B cell (primary cell): ENCODE data around the gene MIDN. TPM values are rescaled to one million over a fixed set of nuclear protein-coding genes. Genes with fewer than 3 reads are reported as not detected.

Source experiments
- ATAC-seq: fragments of 200-7000 bp; cut with Tn5 transposase; one replicate; pipeline ENCODE4 v1.10.0; 2021; ENCODE audit warnings: low read depth, mild to moderate bottlenecking, moderate number of reproducible peaks, moderate library complexity
- CTCF ChIA-PET: fragments of 350-600 bp; sonication (Branson Sonifier 250); formaldehyde crosslinking; loops from one replicate; lab custom pipeline; 2021; ENCODE audit warnings: antibody characterized with exemption, inconsistent platforms; lab: Charles Lee
- POLR2A ChIA-PET: fragments of 350-600 bp; sonication (Branson Sonifier 250); formaldehyde crosslinking; loops from one replicate; lab custom pipeline; 2021; ENCODE audit warnings: antibody characterized with exemption; lab: Charles Lee
- DNase-seq: peaks from one replicate; pipeline ENCODE4 v3.0.0; 2013
- H2AFZ ChIP-seq: 2 replicates; pipeline ENCODE4 v1.6.1; 2012; ENCODE audit warnings: mild to moderate bottlenecking, low read depth, low read length; ENCODE audit not compliant: insufficient read depth, poor library complexity, severe bottlenecking
- H3K27ac ChIP-seq, 2 donors: 1 replicate in 1 of 2; 2 replicates in 1 of 2; pipeline ENCODE4 v1.5.1; 2012 to 2013; ENCODE audit warnings: low read length in 2 of 2, mild to moderate bottlenecking in 2 of 2, moderate library complexity in 1 of 2
- H3K27me3 ChIP-seq, 4 experiments: fragments of 200-600 bp in 1 of 4; sonication (generic) in 1 of 4; replicated peaks in 1 of 4; 1 replicate in 2 of 4; 2 replicates in 2 of 4; pipeline versions ENCODE4 v1.6.1 to v1.7.0; 2013 to 2016; ENCODE audit warnings: low read length in 3 of 4, mild to moderate bottlenecking in 2 of 4, mixed read lengths in 1 of 4, moderate library complexity in 1 of 4; ENCODE audit not compliant: insufficient read depth in 4 of 4, control insufficient read depth in 3 of 4; ENCODE audit errors: control extremely low read depth in 1 of 4
- H3K36me3 ChIP-seq, 2 experiments: replicated peaks in 1 of 2; 1 replicate in 1 of 2; 2 replicates in 1 of 2; pipeline versions ENCODE4 v1.6.1 to v1.7.1; 2013; ENCODE audit warnings: low read length in 1 of 2; ENCODE audit not compliant: insufficient read depth in 2 of 2, control insufficient read depth in 1 of 2; ENCODE audit errors: control extremely low read depth in 1 of 2, extremely low read depth in 1 of 2
- H3K4me1 ChIP-seq, 2 donors: fragments of 200-600 bp in 1 of 2; sonication (generic) in 1 of 2; 1 replicate in 1 of 2; 2 replicates in 1 of 2; pipeline versions ENCODE4 v1.5.1 to v1.6.1; 2013 to 2017; ENCODE audit warnings: low read length in 2 of 2; ENCODE audit not compliant: control insufficient read depth in 2 of 2, insufficient read depth in 2 of 2
- H3K4me2 ChIP-seq: replicated peaks from 2 replicates; pipeline ENCODE3; 2012; ENCODE audit warnings: mild to moderate bottlenecking, low read depth, low read length; ENCODE audit not compliant: poor library complexity, severe bottlenecking
- H3K4me3 ChIP-seq, 5 experiments: fragments of 200-600 bp in 1 of 5; sonication (generic) in 1 of 5; 1 replicate in 3 of 5; 2 replicates in 2 of 5; pipeline versions ENCODE4 v1.5.1 to v1.7.0; 2011 to 2016; ENCODE audit warnings: low read length in 4 of 5, mild to moderate bottlenecking in 4 of 5, low read depth in 2 of 5, control low read depth in 1 of 5, moderate library complexity in 1 of 5; ENCODE audit not compliant: insufficient read depth in 1 of 5; ENCODE audit errors: control extremely low read depth in 1 of 5, extremely low read depth in 1 of 5
- H3K79me2 ChIP-seq: fragments of 200-600 bp; sonication (generic); one replicate; pipeline ENCODE4 v1.6.0; 2016; ENCODE audit warnings: low read length; ENCODE audit not compliant: control insufficient read depth, insufficient read depth
- H3K9ac ChIP-seq: fragments of 200-600 bp; sonication (generic); 2 replicates; pipeline ENCODE4 v1.6.1; 2017; ENCODE audit warnings: mild to moderate bottlenecking, low read length, moderate library complexity
- H3K9me3 ChIP-seq, 3 donors: one replicate each; pipeline versions ENCODE4 v1.6.1 to v1.7.1; 2013; ENCODE audit warnings: low read length in 2 of 3; ENCODE audit not compliant: control insufficient read depth in 2 of 3, insufficient read depth in 1 of 3; ENCODE audit errors: control extremely low read depth in 1 of 3
- H4K20me1 ChIP-seq: 2 replicates; pipeline ENCODE4 v1.6.0; 2012; ENCODE audit warnings: mild to moderate bottlenecking, low read length; ENCODE audit not compliant: insufficient read depth, control insufficient read depth, poor library complexity, severe bottlenecking
- H3K27ac Mint-ChIP-seq: one replicate; pipeline ENCODE4 v1.8.0; 2021; ENCODE audit warnings: mixed read lengths
- H3K27me3 Mint-ChIP-seq: one replicate; pipeline ENCODE4 v1.8.0; 2021; ENCODE audit warnings: mixed read lengths
- H3K4me1 Mint-ChIP-seq: one replicate; pipeline ENCODE4 v1.8.0; 2021; ENCODE audit warnings: mixed read lengths
- H3K4me3 Mint-ChIP-seq: one replicate; pipeline ENCODE4 v1.8.0; 2021; ENCODE audit warnings: mixed read lengths
- H3K9me3 Mint-ChIP-seq: one replicate; pipeline ENCODE4 v1.8.0; 2022; ENCODE audit warnings: mixed read lengths; ENCODE audit not compliant: insufficient read depth
- EZH2 ChIP-seq: IDR thresholded peaks from 2 replicates; pipeline ENCODE4 v1.6.1; 2012; ENCODE audit warnings: borderline replicate concordance, low read depth, mild to moderate bottlenecking, moderate library complexity, low read length; ENCODE audit not compliant: insufficient read depth, poor library complexity, severe bottlenecking
- WGBS: methylation state at CpG from one replicate; pipeline ENCODE4 v1.1.5; 2013; ENCODE audit warnings: missing lambda C conversion rate; ENCODE audit not compliant: insufficient coverage; 5-methylcytosine and 5-hydroxymethylcytosine counted together
- intact Hi-C: fragments of 100-400 bp; cut with micrococcal nuclease; formaldehyde crosslinking; loops from one replicate; pipeline ENCODE4 v1.10.0; 2022
- polyA plus RNA-seq: library from polyadenylated mRNA; depleted of rRNA; stranded (reverse); fragments of >200 nt; gene quantifications from 2 replicates; pipeline ENCODE4 v1.2.3, GENCODE V29; 2012
- total RNA-seq, 2 donors: library from RNA; stranded (reverse); fragments of 120-200 nt in 1 of 2; gene quantifications; 1 replicate in 1 of 2; 2 replicates in 1 of 2; pipeline versions ENCODE4 v1.2.3 to v1.2.4, GENCODE V29; 2013 to 2022
- TF ChIP-seq, protein P1 (sequence below): fragments of 200-600 bp; IDR thresholded peaks from one replicate; pipeline ENCODE4 v1.8.0; 2022; ENCODE audit warnings: antibody characterized with exemption, mild to moderate bottlenecking

Gene MIDN
- total and polyA plus RNA-seq, 2 donors (not counting 1 experiment from before 2014, with no cell fraction given), result 98.5 to 156 TPM

DNA sequence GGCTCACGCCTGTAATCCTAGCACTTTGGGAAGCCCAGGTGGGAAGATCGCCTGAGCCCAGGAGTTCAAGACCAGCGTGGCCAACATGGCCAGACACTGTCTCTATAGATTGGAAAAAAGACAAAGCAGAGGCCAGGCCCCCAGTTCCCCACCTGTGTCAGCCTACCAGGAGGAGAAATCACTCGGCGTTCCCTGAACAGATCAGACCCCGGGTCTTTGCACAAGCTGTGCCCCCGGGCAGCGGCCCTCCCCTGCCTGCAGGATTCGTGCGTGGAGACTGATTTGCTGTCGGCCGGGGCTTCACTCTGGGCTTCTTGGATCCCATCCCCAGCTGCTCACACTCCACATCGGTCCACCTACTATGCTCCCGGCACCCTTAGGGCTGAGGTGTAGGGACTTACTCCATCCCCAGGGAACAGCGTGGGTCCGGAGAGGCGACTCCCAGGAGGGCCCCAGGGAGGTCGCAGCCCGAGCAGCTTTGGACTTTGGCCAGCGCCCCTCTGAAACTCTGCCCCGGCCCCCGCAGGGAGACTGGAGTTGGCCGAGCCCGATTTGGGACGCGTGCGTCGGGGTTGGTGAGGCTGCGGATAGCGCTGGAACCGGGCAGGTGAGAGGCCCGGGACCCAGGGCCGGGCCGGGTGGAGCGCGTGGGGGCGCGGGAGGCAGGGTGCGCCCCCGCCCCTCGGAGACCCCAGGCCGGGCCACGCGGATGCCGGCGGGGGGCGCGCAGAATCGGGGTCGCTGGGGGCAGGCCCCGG, 36.8 kb downstream of the MIDN start:
- DNase-seq (peak; percentile 37), ATAC-seq (no peak)
- WGBS, result 20% methylated on average over 48 of the region's 51 CpGs
- H3K4me3 ChIP-seq, result no peak overlapping the region
- H3K4me2 ChIP-seq, result peak overlapping the region; percentile 43
- peaks cover 17% of the 10 kb centered on the region for H3K4me1 Mint-ChIP-seq
- H3K79me2 ChIP-seq, result peaks cover under 1% of the 10 kb centered on the region
- H4K20me1 ChIP-seq, result peaks cover 8% of the 10 kb centered on the region
- no peaks in the 10 kb centered on the region for H3K9me3 Mint-ChIP-seq
- H2AFZ ChIP-seq, result no peak overlapping the region
- intact Hi-C loops, result no loop called here
- no peak overlapping the region for H3K27ac Mint-ChIP-seq
- peaks cover 0 to 53% (median 21%) of the 10 kb centered on the region in 4 experiments for H3K27me3 ChIP-seq
- CTCF ChIA-PET, result no interaction called here
- peaks cover 8 to 10% of the 10 kb centered on the region in 2 donors for H3K4me1 ChIP-seq
- no peak overlapping the region for H3K27ac ChIP-seq
- POLR2A ChIA-PET, result interaction anchor here (0.6 kb wide), 1 partner anchor 39 kb away, joined by 6 read pairs; no protein-coding TSS in a partner anchor
- peaks cover 0 to 8% (median 0%) of the 10 kb centered on the region in 3 donors for H3K9me3 ChIP-seq
- TF ChIP-seq, protein P1, sequence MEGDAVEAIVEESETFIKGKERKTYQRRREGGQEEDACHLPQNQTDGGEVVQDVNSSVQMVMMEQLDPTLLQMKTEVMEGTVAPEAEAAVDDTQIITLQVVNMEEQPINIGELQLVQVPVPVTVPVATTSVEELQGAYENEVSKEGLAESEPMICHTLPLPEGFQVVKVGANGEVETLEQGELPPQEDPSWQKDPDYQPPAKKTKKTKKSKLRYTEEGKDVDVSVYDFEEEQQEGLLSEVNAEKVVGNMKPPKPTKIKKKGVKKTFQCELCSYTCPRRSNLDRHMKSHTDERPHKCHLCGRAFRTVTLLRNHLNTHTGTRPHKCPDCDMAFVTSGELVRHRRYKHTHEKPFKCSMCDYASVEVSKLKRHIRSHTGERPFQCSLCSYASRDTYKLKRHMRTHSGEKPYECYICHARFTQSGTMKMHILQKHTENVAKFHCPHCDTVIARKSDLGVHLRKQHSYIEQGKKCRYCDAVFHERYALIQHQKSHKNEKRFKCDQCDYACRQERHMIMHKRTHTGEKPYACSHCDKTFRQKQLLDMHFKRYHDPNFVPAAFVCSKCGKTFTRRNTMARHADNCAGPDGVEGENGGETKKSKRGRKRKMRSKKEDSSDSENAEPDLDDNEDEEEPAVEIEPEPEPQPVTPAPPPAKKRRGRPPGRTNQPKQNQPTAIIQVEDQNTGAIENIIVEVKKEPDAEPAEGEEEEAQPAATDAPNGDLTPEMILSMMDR, result no peak
- TF ChIP-seq EZH2, result peak; percentile 77
- H3K9ac ChIP-seq, result no peak overlapping the region
- H3K27me3 Mint-ChIP-seq, result peaks cover 21% of the 10 kb centered on the region
- H3K36me3 ChIP-seq, result peaks cover 0 to 5% of the 10 kb centered on the region in 2 experiments
- peak overlapping the region; percentile 38 for H3K4me3 Mint-ChIP-seq
